Measurements from ENCODE around the gene SLC13A3. TPM values are rescaled to one million over a fixed set of nuclear protein-coding genes. Genes with fewer than 3 reads are reported as not detected.

The SLC13A3 gene
- total RNA-seq, 4 donors from 2014 or later: 0.34 to 1.5 (median 1.0) TPM

DNA sequence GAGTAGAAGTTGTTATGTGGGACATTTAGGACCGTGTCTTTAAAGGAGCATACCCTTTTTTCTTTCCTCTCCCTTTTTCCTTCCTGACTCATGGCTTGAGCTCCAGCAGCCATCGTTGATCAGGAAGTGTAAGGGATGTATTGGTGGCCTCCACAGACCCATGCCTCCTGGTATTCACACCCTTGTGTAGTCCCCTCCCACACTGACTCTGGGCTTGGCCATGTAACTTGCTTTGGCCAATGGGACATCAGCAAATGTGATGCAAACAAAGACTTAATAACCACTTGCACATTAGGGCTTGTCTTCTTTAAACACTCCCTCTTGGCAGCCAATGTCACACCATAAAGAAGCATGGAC is 18.9 kb upstream of the SLC13A3 start:
- H3K36me3 ChIP-seq: no peaks in the 10 kb centered on the region
- DNase-seq: no peak
- H3K9me3 ChIP-seq: peaks cover 0 to 10% (median 0%) of the 10 kb centered on the region in 3 donors
- WGBS, 2 donors: 42 to 77% methylated on average over 2 of the region's 2 CpGs
- no peaks in the 10 kb centered on the region for H3K4me1 ChIP-seq
- no peak overlapping the region for H3K27ac ChIP-seq
- H3K27me3 ChIP-seq: no peaks in the 10 kb centered on the region
- intact Hi-C loops (cut with DNase I): no loop called here
- H3K4me3 ChIP-seq: no peak overlapping the region
- TF ChIP-seq, protein P1, sequence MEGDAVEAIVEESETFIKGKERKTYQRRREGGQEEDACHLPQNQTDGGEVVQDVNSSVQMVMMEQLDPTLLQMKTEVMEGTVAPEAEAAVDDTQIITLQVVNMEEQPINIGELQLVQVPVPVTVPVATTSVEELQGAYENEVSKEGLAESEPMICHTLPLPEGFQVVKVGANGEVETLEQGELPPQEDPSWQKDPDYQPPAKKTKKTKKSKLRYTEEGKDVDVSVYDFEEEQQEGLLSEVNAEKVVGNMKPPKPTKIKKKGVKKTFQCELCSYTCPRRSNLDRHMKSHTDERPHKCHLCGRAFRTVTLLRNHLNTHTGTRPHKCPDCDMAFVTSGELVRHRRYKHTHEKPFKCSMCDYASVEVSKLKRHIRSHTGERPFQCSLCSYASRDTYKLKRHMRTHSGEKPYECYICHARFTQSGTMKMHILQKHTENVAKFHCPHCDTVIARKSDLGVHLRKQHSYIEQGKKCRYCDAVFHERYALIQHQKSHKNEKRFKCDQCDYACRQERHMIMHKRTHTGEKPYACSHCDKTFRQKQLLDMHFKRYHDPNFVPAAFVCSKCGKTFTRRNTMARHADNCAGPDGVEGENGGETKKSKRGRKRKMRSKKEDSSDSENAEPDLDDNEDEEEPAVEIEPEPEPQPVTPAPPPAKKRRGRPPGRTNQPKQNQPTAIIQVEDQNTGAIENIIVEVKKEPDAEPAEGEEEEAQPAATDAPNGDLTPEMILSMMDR (IDR thresholded peaks at IDR 0.05): no peak
- TF ChIP-seq POLR2A (IDR thresholded peaks at IDR 0.05): no peak

DNA sequence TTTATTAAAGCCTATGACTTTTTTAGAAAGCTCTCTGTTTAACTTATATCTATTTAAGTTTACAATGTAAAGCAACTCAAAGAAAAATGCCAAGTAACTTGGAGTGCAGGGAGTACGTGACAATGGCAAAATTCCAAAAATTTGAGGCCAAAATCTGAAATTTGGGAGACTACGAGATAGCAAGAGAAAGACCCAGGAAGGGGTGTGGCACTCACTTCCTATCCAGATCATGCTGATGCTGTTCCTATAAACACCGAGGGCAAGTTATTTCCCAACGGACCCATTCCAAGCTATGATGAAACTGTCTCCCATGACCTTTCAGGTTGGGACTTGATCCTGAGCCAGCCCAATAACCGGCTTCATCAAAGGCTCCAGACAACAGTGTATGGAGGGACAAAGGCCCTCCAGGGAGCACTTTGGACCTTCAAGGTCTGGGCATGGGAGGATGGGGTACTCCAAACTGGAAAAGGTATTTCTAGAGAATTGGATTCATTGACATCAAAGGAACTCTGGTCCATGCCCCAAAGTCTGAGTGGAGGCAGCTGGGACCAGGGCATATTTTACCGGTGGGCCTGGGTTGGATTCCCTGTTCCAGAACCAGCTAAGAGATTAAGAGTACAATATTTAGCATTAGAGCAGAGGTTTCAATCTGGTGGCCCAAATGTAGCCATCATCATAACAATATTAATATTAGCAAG is 15.7 kb upstream of the SLC13A3 start:
- no peak for DNase-seq
- intact Hi-C loops (cut with DNase I): no loop called here
- H3K4me3 ChIP-seq: no peak overlapping the region
- peaks cover 0 to 10% (median 0%) of the 10 kb centered on the region in 3 donors for H3K9me3 ChIP-seq
- no peaks in the 10 kb centered on the region for H3K4me1 ChIP-seq
- H3K36me3 ChIP-seq: no peaks in the 10 kb centered on the region
- WGBS, 2 donors: 73 to 76% methylated on average over 5 of the region's 6 CpGs
- no peaks in the 10 kb centered on the region for H3K27me3 ChIP-seq
- H3K27ac ChIP-seq: no peak overlapping the region
- TF ChIP-seq, protein P1 (IDR thresholded peaks at IDR 0.05): no peak
- TF ChIP-seq POLR2A (IDR thresholded peaks at IDR 0.05): no peak

DNA sequence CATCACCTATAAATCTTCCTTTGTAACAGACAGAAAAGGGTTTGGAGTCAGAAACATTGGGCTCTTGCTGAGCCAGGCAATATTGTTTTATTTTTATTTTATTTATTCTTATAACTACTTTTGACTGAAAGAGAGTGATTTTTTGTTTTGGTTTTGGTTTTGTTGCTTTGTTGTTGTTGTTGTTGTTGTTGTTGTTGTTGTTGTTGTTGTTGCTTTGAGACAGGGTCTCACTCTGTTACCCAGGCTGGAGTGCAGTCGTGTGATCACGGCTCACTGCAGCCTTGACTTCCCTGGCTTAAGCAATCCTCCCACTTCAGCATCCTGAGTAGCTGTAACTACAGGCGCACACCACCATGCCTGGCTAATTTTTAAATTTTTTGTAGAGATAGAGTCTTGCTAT is 15.0 kb upstream of the SLC13A3 start:
- H3K36me3 ChIP-seq: no peaks in the 10 kb centered on the region
- TF ChIP-seq POLR2A (IDR thresholded peaks at IDR 0.05): no peak
- TF ChIP-seq, protein P1 (IDR thresholded peaks at IDR 0.05): no peak
- no peak overlapping the region for H3K27ac ChIP-seq
- no peak for DNase-seq
- no peaks in the 10 kb centered on the region for H3K27me3 ChIP-seq
- intact Hi-C loops (cut with DNase I): no loop called here
- no peak overlapping the region for H3K4me3 ChIP-seq
- H3K9me3 ChIP-seq: peaks cover 0 to 6% (median 0%) of the 10 kb centered on the region in 3 donors
- 78 to 82% methylated on average over 3 of the region's 3 CpGs for WGBS, 2 donors
- no peaks in the 10 kb centered on the region for H3K4me1 ChIP-seq

GRCh38 chr20:46665602-46666001 is 14.3 kb upstream of the SLC13A3 start:
- WGBS, 2 donors: 72 to 74% methylated on average over 3 of the region's 3 CpGs
- Histone ChIP-seq H3K9me3 (no peaks in the 10 kb centered on the region), H3K27me3 (no peaks in the 10 kb centered on the region), H3K4me3 (no peak overlapping the region), H3K4me1 (no peaks in the 10 kb centered on the region), H3K36me3 (no peaks in the 10 kb centered on the region), H3K27ac (no peak overlapping the region)
- no peak for DNase-seq
- TF ChIP-seq POLR2A (IDR thresholded peaks at IDR 0.05): no peak
- TF ChIP-seq, protein P1 (IDR thresholded peaks at IDR 0.05): no peak
- intact Hi-C loops (cut with DNase I): no loop called here

DNA sequence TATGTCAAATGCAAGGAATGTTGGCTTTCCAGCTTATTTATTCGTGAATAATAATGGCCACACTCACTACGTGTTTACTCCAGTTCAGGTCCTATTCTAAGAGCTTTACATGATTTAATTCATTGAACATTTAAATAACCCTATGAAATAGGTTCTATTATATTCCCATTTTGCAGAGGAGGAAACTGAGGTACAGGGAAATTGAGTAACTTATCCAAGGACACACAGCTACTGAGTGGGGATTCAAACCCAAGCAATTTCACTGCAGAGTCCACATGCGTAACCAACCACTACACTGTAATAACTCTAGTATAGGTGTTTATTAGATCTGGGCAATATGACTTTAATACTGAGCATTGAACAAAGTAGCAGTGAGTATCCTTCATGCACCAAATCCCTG is 12.3 kb upstream of the SLC13A3 start:
- H3K27ac ChIP-seq: no peak overlapping the region
- no peaks in the 10 kb centered on the region for H3K9me3 ChIP-seq
- H3K27me3 ChIP-seq: no peaks in the 10 kb centered on the region
- H3K4me1 ChIP-seq: no peaks in the 10 kb centered on the region
- no peaks in the 10 kb centered on the region for H3K36me3 ChIP-seq
- TF ChIP-seq, protein P1 (IDR thresholded peaks at IDR 0.05): no peak
- no peak for TF ChIP-seq POLR2A (IDR thresholded peaks at IDR 0.05)
- intact Hi-C loops (cut with DNase I): no loop called here
- WGBS, 2 donors: 92 to 93% methylated on average over 3 of the region's 3 CpGs
- no peak for DNase-seq
- H3K4me3 ChIP-seq: no peak overlapping the region
